DMS53 treated with DMSO at 0.1 percent for 48 hours (cell line): ENCODE results near the gene HCAR3.
"Not testable (repeated sequence)": the region's sequence is repeated elsewhere in the genome, so short reads cannot be mapped to it uniquely, and the experiment has no call there.

Source experiments
- DNase-seq: peaks from one replicate; lab custom pipeline; 2025; ENCODE audit not compliant: unreplicated experiment; lab: John Stamatoyannopoulos, UW

Gene HCAR3

DNA sequence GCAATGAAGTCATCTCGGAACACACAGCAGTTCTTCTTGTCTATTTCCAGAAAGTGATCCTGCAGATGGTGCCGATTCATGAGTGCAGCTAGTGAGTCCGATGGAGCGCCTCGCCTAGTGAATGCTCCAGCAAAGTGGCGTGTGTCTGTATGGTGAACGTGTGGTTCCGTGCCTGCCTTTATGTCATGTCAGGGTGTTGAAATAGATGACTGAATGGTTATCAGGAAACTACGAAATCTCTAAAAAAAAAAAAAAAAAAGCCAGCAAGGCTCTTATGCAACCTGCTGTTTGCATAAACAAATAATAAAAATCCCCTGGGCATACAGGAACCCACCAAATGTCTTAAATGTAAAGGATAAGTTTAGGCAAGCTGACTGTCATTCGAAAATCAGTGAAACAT is at the start of gene HCAR3:
HCAR3 (minus strand) TSS at position 154 of the 400 bp plus-strand sequence; CDS start at position 80, 74 bp downstream.
- DNase-seq: not testable (repeated sequence)

DNA sequence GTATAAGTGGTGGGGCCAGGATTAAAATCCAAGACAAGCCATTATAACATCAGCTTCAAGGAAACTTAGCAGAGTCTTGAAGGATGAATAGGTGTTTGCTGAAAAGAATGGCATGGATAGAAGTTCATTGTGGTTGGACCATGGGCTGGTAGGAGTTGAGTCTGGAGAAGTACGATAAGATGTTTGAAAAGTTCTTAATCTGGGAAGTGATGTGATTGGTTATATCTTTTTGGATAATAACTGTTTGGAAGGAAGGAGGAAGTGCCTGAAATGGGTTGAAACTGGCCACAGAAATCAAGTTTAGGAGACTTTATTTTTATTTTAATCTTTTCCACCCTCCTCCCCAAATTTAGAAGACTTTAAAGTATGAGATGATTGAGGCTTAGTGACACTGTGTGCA is 41.0 kb upstream of the HCAR3 start:
- no peak for DNase-seq

DNA sequence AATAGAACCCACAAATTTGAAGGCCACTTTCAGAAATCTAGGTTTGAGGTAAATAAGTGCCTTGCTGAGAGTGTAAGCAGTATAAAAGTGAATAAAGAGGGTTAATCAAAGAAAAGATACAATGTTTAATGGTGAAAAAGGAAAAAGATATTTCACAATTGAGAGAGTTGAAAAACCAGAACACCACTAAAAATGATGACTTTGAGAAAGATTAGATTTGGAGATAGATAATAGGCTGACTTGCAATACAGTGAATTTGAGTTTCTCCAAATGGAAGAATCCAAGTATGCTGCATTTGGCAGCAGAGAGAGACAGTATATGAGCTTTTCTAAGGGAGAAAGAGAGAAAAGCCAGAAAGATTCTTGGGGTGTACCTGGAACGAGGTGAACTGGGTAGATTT is 38.2 kb upstream of the HCAR3 start:
- no peak for DNase-seq

DNA sequence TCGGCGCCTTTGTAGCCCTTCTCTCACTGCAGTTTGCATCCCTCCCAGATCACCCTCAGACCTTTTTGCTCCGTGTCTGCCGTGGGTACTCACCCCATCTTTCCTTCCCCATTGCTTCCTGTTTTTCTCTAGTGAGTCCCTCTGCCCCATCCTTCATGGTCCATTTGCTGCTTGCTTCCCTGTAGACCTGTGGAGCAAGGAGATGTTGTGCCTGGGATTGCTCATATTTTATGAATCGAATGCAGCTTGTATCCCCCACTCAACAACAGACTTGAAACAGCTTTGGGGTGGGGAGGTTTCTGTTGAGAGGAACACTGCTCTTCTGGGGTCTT is 36.7 kb upstream of the HCAR3 start:
- DNase-seq: no peak

DNA sequence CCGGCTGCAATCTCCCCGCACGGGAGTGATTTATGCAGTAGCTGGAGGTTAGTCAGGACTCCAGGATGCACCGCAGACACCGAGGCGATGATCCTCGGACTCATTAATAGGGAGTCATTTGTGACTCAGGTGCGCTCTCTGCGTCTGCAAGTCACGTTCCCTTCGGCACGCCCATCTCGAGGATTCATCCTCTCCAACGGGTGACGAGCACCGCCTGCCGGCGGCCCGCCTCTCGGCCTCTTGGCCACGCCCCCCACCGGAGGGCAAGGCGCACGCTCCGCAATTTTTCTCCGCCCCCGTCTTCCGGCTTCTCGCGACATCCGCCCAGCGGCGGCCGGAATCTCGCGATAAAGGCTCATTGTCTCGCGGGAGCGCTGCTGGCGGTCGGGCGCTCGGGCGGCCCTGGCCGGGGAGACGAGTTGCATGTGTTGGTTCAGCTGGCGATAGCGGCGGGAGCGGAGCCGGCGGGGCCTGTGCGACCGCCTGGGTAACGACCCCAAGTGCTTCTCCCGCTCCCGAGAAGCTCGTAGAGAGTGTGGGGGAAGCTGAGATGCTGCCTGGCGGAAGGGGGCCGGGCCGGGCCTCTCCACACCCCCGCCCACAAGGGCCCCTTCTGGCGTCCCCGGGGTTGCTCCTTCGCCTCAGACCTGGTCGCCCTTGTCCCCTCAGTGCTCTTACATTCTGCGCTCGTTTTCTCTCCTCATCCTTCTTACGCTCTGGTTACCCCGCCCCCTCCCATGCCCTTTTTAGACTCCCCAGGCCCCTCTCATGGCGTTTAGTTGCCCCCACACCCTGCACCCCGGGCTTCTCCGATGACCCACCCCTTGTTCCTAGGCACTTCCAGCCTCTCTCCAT is 36.1 kb upstream of the HCAR3 start, which contains the start of gene DENR:
DENR (plus strand) TSS at position 361 of the 855 bp plus-strand sequence. CDS start 878 bp downstream, outside the sequence.
- DNase-seq: peak; percentile 98

DNA sequence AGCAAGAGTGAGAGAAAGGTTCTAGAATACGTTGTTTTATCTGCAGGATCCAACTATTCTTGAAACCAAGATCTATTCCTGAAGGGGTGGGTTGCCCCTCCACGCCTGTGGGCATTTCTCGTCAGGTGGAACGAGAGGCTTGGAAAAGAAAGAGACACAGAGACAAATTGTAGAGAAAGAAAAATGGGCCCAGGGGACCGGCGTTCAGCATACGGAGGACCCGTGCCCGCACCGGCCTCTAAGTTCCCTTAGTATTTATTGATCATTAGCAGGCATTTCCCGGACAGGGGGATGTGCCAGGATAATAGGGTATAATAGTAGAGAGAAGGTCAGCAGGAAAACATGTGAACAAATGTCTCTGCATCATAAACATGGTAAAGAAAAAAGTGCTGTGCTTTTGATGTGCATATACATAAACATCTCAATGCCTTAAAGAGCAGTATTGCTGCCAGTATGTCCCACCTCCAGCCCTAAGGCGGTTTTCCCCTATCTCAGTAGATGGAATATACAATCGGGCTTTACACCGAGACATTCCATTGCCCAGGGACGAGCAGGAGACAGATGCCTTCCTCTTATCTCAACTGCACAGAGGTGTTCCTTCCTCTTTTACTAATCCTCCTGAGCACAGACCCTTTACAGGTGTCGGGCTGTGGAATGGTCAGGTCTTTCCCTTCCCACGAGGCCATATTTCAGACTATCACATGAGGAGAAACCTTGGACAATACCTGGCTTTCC is 34.3 kb upstream of the HCAR3 start:
- DNase-seq: not testable (repeated sequence)

DNA sequence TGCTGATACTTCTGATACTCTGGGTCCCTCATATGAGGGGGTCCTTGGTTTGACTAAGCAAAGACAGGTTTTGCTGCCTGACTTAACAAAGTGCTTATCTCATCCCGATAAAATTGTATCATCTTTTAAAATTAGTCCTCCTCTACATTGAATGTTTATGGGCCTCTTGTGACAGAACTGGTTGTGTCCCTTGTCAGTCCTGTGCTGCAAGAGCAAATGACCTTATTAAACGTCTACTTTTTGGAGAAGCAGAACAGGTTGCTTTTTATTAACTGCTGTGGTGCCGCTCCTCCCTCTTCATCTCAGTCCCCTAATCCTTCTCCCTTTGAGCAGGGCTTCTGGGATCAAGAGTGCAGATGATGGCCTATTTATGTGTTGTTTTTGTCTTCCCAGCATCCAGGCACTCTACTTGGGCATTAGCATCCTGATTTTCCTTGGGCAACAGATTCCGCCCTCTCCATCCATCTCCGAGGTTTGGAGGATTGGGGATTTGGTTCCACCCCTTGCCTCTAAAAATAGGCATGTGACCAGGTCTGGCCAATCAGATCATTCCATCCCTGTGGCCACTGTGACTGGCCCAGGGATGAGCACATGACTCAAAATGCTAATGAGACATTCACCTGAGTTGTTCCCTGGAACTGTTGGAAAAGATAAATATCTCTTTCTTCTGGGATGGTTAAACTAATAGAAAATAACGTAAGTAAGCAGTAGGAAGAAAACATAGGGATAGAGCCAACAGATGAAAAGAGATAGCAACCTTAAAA is 33.1 kb upstream of the HCAR3 start:
- DNase-seq: no peak

DNA sequence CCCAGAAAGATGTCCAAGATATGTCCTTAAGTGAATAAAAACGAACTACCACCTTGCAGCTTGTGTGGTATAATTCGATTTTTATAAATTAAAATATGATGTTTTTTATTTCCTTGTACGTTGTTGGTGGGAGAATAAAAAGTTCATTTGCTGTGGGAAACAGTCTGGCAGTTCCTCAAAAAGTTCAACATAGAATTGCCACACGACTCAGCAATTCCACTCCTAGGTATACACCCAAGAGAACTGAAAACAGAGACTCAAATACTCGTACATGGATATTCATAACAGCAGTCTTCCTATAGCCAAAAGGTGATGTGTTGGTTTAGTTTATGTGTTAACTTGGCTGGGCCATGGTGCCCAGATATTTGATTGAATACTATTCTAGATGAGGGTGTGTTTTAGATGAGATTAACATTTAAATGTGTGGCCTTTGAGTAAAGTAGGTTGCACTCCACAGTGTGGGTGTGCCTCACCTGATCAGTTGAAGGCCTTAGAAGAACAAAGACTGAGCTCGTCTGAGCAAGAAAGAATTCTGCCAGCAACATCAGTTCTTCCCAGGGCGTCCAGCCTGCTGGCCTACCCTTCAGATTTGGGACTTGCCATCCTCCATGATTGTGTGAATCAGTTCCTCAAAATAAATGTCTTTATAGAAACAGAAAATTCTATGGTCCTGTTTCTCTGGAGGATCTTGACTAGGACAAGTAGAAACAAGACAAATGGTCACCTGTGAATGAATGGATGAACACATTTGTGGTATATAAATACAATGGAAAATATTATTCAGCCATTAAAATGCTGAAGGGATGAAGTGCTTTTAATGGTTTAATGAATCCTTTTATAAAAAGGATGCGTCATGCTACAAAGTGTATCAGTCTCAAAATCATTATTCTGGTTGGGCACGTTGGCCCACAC is 30.9 kb upstream of the HCAR3 start:
- DNase-seq: no peak

DNA sequence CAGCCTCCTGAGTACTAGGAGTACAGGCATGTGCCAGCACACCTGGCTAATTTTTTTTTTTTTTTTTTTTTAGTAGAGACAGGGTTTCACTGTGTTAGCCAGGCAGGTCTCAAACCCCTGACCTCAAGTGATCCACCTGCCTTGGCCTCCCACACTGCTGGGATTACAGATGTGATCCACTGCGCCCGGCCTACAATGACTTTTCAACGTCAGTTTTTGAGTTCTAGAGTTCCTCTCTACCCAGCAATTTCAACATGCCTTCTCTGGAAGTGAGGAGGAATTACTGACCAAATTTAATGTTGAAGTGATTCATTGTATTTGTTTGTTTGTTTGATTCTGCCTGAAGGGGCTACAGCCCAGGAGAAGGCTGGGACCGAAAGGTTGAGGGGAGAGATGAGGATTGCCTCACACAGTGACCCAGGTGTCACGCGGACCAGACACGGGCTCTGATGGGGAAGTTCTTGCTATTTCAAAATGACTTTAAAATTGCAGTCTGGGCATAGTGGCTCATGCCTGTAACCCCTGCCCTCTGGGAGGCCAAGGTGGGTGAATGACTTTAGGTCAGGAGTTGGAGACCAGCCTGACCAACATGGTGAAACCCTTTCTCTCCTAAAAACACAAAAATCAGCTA is 27.4 kb upstream of the HCAR3 start:
- DNase-seq: no peak

DNA sequence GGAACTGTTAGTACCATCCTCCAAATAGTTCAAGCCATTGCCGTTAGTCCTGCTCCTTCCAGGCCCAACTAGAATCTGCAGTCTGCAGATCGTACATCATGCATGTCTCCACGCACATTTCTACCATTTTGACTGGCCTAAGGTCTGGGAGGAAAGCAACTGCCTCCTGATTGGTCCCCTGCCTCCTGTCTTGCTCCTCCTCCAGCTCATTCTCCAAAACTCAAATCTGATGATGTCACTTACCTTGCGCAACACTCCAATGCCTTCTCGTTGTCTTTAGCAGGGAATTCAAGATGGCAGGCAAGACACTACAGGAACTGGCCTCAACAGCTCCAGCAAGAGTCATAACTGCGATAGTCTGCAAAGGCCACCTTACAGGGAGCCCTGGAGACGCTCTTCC is 23.7 kb upstream of the HCAR3 start:
- no peak for DNase-seq

DNA sequence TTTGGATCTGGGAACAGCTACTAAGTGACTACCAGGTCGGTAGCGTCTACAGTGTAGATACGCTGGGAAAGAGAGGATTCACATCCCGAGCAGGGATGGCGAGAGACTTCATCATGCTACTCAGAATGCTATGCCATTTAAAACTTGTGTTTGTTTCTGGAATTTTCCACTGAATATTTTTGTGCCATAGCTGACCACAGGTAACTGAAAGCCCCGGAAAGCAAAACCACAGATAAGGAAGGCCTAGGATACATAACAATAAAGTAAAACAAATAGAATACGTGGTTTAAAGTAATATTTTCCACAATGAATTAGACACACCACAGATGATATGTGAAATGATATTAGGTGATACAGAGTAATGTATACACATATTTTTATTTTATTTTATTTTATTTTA is 22.0 kb upstream of the HCAR3 start:
- no peak for DNase-seq

DNA sequence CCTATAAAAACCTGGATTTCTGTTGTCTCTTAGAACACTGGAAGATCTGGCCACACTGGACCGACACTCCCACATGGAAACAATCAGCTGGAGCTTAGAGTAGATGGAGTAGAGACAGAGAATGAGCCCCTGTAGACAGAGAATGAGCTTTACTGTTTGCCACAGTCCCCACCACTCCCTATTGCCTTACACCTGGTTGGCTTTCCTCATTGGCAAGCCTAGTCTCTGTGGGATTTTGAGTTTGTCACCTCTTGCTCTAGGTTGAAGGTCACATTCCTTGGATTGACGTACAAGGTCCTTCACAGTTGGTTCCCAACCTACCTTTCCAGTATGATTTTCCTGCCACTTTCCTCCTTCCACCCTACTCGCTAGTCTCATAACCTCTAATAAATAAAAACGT is 16.0 kb upstream of the HCAR3 start:
- no peak for DNase-seq

DNA sequence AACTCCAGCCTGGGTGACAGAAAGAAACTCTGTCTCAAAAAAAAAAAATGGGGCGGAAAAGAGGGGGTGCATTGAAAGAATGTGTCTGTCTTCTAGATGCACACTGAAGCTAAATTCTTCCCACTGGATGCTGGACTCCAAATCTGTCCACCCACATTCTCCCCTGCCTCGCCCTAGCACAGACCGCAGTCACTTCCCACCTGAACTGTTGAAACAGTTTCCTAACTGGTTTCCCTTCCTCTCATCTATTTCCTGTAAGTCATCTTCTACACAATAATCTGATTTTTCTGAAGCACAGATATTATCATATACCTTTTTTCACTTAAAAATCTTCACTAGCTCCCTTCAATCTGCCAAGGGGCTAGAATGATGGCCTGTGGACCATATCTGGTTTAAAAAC is 15.6 kb upstream of the HCAR3 start:
- no peak for DNase-seq

DNA sequence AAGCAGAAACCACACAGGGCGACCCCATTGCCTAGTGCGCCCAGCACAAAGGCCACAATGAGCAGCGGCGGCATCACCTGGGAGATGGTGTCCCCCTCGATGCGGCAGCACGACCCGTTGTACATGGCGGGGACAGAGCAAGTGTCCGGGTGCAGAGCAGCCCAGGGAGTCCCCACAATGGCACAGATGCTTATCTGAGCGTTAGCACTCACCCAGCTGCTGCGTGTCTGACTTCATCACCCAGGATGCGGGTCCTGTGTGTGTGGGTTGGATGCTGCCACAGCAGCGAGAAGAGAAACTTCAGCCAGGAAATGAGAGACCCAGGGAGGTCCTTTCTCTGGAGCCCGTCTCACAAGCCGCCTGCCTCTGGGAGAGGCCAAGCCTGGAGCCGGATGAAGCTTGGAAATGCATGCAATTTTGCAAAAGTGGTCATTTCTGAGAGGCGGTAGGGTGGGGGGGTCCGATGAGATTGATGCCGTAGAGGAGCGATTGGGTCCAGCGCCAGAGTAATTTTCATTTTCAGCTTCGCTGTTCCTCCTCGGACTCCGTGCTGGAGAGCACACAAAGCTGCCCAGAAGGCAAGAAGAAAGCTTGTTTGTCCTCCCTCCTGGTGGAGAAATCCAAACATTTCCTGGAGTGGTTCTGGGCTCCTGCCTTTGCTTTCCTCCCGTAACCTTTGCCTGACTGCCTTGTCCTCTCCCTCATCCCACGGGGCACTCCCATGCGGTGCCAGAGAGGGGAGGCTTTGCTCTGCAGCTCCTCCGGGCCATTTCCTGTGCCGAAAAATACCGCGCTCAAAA is 13.8 kb upstream of the HCAR3 start, which contains the start of gene HCAR1:
HCAR1 (minus strand) TSS at position 630 of the 800 bp plus-strand sequence; CDS start at position 125, 505 bp downstream.
- peak; percentile 53 for DNase-seq

DNA sequence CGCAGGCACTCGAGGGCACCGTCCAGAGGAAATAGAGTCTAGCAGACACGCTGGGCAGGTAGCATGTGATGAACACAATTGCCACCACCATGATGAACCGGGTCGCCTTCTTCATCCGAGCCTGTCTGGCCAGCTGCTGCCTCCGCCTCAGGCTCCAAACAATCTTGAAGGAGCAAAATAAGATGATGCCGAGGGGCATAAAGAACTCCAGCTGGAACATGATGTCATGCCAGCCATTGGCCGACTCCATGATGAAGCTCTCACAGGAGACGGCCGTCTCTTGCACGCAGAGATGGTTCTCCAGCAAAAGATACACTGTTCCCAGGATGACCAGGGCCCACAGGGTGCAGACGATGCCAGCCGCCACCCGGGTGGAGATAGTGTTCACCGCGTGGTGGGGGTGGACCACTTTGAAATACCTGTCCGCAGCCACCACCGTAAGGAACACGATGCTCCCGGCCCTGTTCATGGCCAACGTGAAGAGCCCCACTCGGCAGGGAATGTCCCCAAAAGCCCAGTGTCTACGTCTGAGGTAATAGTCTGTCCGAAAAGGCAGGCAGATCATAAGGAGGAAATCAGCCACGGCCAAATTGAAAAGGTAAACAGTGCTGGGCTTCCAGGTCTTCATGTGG is 13.1 kb upstream of the HCAR3 start:
- no peak for DNase-seq

DNA sequence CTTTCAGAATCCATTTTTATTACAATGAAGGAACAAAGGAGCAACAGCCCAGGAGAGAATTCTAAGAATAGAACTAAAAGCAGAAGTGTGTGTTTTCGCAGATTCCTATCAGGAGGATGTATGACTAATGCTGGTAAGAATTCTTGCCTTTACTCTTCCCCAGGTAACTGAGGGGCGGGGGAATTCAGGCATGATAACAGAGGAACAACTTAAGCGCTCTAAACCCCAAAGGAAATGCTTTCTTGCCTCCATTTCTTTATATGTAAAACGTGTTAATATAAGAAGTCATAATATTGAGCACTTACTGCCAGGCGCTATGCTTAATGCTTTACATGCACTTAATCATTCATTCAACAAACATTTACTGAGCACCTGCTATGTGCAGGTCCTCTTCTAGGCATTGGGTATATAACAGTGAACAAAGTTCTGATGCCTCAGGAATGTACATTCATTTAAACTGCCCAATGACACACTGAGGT is 9.5 kb upstream of the HCAR3 start:
- no peak for DNase-seq

DNA sequence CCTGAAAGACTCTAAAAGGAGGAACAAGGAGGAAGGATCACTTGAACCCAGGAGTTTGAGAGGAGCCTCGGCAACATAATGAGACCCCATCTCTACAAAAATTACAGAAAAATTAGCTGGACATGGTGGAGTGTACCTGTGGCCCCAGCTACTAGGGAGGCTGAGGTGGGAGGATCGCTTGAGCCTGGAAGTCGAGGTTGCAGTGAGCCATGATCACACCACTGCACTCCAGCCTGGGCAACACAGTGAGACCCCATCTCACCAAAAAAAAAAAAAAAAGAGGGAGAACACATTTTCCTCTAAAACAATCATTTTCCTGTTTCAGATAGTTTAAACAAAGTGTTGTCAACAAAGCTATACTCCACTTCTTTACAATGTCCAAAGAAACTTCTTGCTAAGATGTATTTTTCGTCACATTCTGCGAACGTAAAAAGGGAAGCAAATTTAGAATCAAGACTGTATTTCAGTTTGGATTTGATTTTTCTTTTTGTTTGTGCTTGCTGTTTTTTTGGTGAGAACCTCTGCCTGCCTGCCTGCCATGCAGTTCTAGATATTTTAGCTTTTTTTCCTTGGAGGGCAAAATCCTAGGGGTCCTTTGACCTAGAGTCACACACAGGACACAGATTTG is 9.0 kb upstream of the HCAR3 start:
- no peak for DNase-seq

DNA sequence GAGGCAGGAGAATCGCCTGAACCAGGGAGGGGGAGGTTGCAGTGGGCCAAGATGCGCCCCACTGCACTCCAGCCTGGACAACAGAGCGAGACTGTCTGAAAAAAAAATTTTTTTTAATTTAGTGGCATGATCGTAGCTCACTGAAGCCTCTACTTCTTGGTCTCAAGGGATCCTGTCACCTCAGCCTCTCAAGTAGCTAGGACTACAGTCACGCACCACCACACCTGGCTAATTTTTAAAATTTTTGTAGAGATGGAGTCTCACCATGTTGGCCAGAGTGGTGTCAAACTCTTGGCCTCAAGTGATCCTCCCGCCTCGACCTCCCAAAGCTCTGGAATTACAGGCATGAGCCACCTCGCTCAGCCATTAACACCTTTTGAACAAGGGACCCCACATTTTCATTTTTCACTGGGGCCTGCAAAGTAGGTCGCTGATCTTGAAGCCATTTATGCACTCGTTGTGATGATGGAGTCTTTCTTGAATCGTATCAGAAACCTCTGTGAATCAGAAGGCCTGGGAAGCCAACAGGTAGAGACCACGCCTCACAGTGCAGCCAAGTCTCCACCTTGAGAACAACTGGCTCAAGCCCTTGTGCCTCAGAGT is 8.1 kb upstream of the HCAR3 start:
- DNase-seq: no peak
